SK-N-SH treated with all-trans-retinoic acid at 6 μM for 48 hours (cell line): Measurements from ENCODE around the gene KRTAP4-3.

Source experiments
- ARNTL ChIP-seq: fragments of 450-650 bp; formaldehyde crosslinking; IDR thresholded peaks from 2 replicates; pipeline ENCODE4 v1.5.0; 2020; ENCODE audit warnings: low read depth, mild to moderate bottlenecking, moderate library complexity, borderline replicate concordance
- CSDC2 ChIP-seq: fragments of 250-450 bp; sonication (Bioruptor Pico); IDR thresholded peaks from 2 replicates; pipeline ENCODE4 v1.5.0; 2020; ENCODE audit warnings: mild to moderate bottlenecking, moderate library complexity
- ESRRG ChIP-seq: fragments of 250-450 bp; sonication (Bioruptor Pico); IDR thresholded peaks from 2 replicates; pipeline ENCODE4 v1.6.1; 2021; ENCODE audit warnings: mild to moderate bottlenecking
- GLIS3 ChIP-seq: fragments of 250-450 bp; sonication (Bioruptor Pico); IDR thresholded peaks from 2 replicates; pipeline ENCODE4 v1.5.0; 2020; ENCODE audit warnings: mild to moderate bottlenecking, moderate library complexity
- PATZ1 ChIP-seq: fragments of 250-450 bp; sonication (Bioruptor Pico); IDR thresholded peaks from 2 replicates; pipeline ENCODE4 v1.8.0; 2020; ENCODE audit warnings: mild to moderate bottlenecking, moderate library complexity, borderline replicate concordance
- POU6F1 ChIP-seq: fragments of 250-450 bp; sonication (Bioruptor Pico); IDR thresholded peaks from 2 replicates; pipeline ENCODE4 v1.8.0; 2021; ENCODE audit warnings: low read depth, mild to moderate bottlenecking, moderate library complexity, borderline replicate concordance
- RARB ChIP-seq: fragments of 250-450 bp; sonication (Bioruptor Pico); IDR thresholded peaks from 2 replicates; pipeline ENCODE4 v1.8.0; 2021; ENCODE audit warnings: mild to moderate bottlenecking, moderate library complexity
- TCF4 ChIP-seq: fragments of 250-450 bp; sonication (Bioruptor Pico); IDR thresholded peaks from 2 replicates; pipeline ENCODE4 v1.8.0; 2021; ENCODE audit warnings: mild to moderate bottlenecking, moderate library complexity, borderline replicate concordance
- ZFP3 ChIP-seq: fragments of 250-450 bp; sonication (Bioruptor Pico); IDR thresholded peaks from 2 replicates; pipeline ENCODE4 v1.5.0; 2020; ENCODE audit warnings: mild to moderate bottlenecking, moderate library complexity
- ZFP30 ChIP-seq: fragments of 450-650 bp; formaldehyde crosslinking; IDR thresholded peaks from 2 replicates; pipeline ENCODE4 v1.5.0; 2022; ENCODE audit warnings: mild to moderate bottlenecking, moderate library complexity
- ZNF8 ChIP-seq: fragments of 450-650 bp; formaldehyde crosslinking; IDR thresholded peaks from 2 replicates; pipeline ENCODE4 v1.5.0; 2020; ENCODE audit warnings: mild to moderate bottlenecking, moderate library complexity
- TF ChIP-seq, protein P1 (sequence below): fragments of 250-450 bp; sonication (Bioruptor Pico); IDR thresholded peaks from 2 replicates; pipeline ENCODE4 v1.5.1; 2020; ENCODE audit warnings: low read depth, mild to moderate bottlenecking, moderate library complexity

DNA sequence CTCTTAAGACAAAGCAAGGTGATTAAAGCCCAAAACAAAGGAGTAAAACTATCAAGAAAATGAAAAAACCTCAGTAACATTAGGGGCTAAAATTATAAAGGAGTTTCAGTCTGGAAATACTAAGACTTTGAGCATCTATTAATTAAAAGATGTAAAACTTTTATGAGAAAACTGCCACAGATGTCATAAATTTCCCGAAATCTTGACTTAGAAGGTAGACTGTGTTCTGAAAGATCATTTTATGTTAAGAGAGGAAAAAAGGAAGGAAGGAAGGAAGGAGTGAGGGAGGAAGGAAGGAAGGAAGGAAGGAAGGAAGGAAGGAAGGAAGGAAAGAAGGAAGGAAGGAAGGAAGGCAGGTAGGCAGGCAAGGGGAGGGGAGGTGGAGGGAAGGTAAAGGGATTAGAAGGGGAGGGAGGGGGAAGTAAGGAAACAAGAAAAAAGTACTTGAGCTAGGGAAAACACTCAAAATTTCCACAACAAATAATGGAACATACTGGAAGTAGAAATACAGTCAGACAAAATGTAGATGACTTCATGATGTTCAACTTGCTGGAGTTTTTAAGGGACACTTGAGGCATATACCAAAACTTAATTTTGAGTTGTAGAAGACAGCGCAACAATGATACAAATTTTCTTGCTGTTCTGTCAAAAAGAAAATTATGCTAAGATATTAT, 20.4 kb downstream of the KRTAP4-3 start:
- TF ChIP-seq RARB (CRISPR knock-in tag) (no peak), PATZ1 (CRISPR knock-in tag) (no peak), TCF4 (CRISPR knock-in tag) (no peak), CSDC2 (no peak), ARNTL (CRISPR knock-in tag) (no peak), ZFP3 (CRISPR knock-in tag) (no peak), ZNF8 (CRISPR knock-in tag) (no peak), ESRRG (CRISPR knock-in tag) (no peak), POU6F1 (CRISPR knock-in tag) (no peak), ZFP30 (CRISPR knock-in tag) (no peak), GLIS3 (CRISPR knock-in tag) (no peak)
- TF ChIP-seq, protein P1, sequence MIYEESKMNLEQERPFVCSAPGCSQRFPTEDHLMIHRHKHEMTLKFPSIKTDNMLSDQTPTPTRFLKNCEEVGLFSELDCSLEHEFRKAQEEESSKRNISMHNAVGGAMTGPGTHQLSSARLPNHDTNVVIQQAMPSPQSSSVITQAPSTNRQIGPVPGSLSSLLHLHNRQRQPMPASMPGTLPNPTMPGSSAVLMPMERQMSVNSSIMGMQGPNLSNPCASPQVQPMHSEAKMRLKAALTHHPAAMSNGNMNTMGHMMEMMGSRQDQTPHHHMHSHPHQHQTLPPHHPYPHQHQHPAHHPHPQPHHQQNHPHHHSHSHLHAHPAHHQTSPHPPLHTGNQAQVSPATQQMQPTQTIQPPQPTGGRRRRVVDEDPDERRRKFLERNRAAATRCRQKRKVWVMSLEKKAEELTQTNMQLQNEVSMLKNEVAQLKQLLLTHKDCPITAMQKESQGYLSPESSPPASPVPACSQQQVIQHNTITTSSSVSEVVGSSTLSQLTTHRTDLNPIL (CRISPR knock-in tag) = no peak
